H1 (cell line): Measurements from ENCODE around the gene ENO2. TPM values are rescaled to one million over a fixed set of nuclear protein-coding genes. Genes with fewer than 3 reads are reported as not detected.

Experiments used
- CBX8 ChIP-seq: fragments of 300-800, 300-1000 bp; sonication (generic); IDR thresholded peaks from 2 replicates; pipeline ENCODE4 v1.7.1; 2016; ENCODE audit warnings: low read depth, low read length, borderline replicate concordance
- CEBPB ChIP-seq: IDR thresholded peaks from 2 replicates; pipeline ENCODE4 v1.6.1; 2012; ENCODE audit warnings: low read depth, low read length
- CHD1 ChIP-seq: IDR thresholded peaks from 2 replicates; pipeline ENCODE4 v1.6.1; 2012; ENCODE audit warnings: low read depth, low read length, improper control_type of control experiment
- EGR1 ChIP-seq: IDR thresholded peaks from 2 replicates; pipeline ENCODE4 v1.6.1; 2011; ENCODE audit warnings: low read depth, low read length, borderline replicate concordance
- JUND ChIP-seq: IDR thresholded peaks from 2 replicates; pipeline ENCODE4 v1.6.1; 2011; ENCODE audit warnings: mild to moderate bottlenecking, improper control_type of control experiment, low read length
- POU5F1 ChIP-seq: IDR thresholded peaks from 2 replicates; pipeline ENCODE4 v1.6.1; 2011; ENCODE audit warnings: low read depth, mild to moderate bottlenecking, low read length, moderate library complexity
- RFX5 ChIP-seq: IDR thresholded peaks from 2 replicates; pipeline ENCODE4 v1.6.1; 2011; ENCODE audit warnings: low read depth, low read length, improper control_type of control experiment, borderline replicate concordance
- SRF ChIP-seq: IDR thresholded peaks from 2 replicates; pipeline ENCODE4 v1.6.1; 2011; ENCODE audit warnings: mild to moderate bottlenecking, low read depth, low read length, moderate library complexity
- TAF1 ChIP-seq: IDR thresholded peaks from 2 replicates; pipeline ENCODE4 v1.6.1; 2011; ENCODE audit warnings: mild to moderate bottlenecking, low read depth, low read length
- TAF7 ChIP-seq: optimal IDR thresholded peaks from 2 replicates; pipeline ENCODE3; 2011; ENCODE audit warnings: low read depth, mild to moderate bottlenecking, inconsistent platforms, low read length, moderate library complexity, borderline replicate concordance
- USF2 ChIP-seq: IDR thresholded peaks from 2 replicates; pipeline ENCODE4 v1.6.1; 2011; ENCODE audit warnings: low read length, improper control_type of control experiment
- polyA plus RNA-seq, 7 experiments: library from polyadenylated mRNA; depleted of rRNA in 3 of 7; stranded (reverse) in 5 of 7; unstranded in 2 of 7; fragments of >200 nt in 5 of 7; fragments of 200-250 nt in 2 of 7; gene quantifications; 1 replicate in 5 of 7; 2 replicates in 1 of 7; 4 replicates in 1 of 7; pipeline versions ENCODE4 v1.2.1 to v1.2.3, GENCODE V29; 2011 to 2013; ENCODE audit warnings: missing spikeins in 2 of 7, mixed read lengths in 2 of 7
- total RNA-seq: library from RNA; stranded (reverse); fragmentation: NEBNext Ultra II Directional; extraction: Animal tissue kit (Norgen Biotek cat#: 25700); gene quantifications from 2 replicates; pipeline ENCODE4 v1.2.1, GENCODE V29; 2021

ENO2 gene
- total and polyA plus RNA-seq, 2 of the 8 experiments (the other 6 are each of a cell fraction or from before 2014, with no cell fraction given), result 92.4 to 102 TPM

- no peak for TF ChIP-seq USF2
- TF ChIP-seq SRF, result no peak
- no peak for TF ChIP-seq CHD1
- TF ChIP-seq POU5F1, result no peak
- peak; percentile 22; the same call in 1 of the 2 replicates for TF ChIP-seq EGR1
- 0 out of 2 replicates have a peak, but pooled peaks have one; percentile 59 for TF ChIP-seq TAF1
- TF ChIP-seq RFX5, result peak; percentile 30; the same call in 1 of the 2 replicates
- TF ChIP-seq JUND, result no peak
- TF ChIP-seq CEBPB, result no peak
- no peak for TF ChIP-seq CBX8
- peak; percentile 36 for TF ChIP-seq TAF7
These were observed 31.9 kb downstream of the ENO2 start (continued) for GRCh38 chr12:6946033-6946919.
